ENCODE results near the gene PAFAH2.

PAFAH2 gene

DNA sequence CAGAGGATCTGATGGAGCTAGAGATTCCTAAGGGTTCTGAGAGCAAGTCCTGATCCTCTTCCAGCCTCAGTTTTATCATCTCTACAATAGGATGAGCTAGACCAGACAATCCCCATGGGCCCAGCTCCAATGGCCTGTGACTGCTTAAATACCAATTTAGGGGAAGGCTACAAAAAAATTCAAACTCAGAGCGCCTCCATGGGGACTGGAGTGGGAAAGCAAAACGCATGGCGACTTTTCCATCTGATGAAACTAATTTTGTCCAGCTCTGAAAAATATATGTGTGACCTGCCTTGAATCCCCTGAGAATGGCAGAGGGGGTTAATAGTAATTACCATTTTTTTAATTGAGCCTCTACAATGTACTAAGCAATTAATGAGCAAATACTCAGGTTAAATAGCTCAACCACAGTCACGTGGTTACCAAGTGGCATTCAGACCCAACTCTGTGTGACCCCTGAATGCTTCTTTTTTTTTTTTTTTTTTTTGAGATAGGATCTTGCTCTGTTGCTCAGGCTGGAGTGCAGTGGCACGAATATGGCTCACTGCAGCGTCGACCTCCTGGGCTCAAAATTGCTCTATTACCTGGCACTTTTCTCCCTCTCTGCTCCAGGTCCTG, 32.1 kb upstream of the PAFAH2 start:
- Histone ChIP-seq H3K4me1 (ENCODE audit: low read length) (no peaks in the 10 kb centered on the region), H3K4me3 (ENCODE audit: low read length) (no peak overlapping the region), H3K27ac (ENCODE audit: low read length) (no peak overlapping the region), H4K20me1 (ENCODE audit: insufficient read depth, low read length) (no peaks in the 10 kb centered on the region), H2AFZ (ENCODE audit: low read depth, low read length) (no peak overlapping the region), H3K27me3 (ENCODE audit: low read depth, low read length) (no peaks in the 10 kb centered on the region), H3K4me2 (ENCODE audit: low read length) (no peak overlapping the region), H3K79me2 (ENCODE audit: low read length) (no peaks in the 10 kb centered on the region), H3K36me3 (replicated peaks; ENCODE audit: low read depth, low read length) (no peaks in the 10 kb centered on the region), H3K9ac (ENCODE audit: low read length) (no peak overlapping the region), H3K9me3 (ENCODE audit: insufficient read depth, low read length) (no peaks in the 10 kb centered on the region)
- TF ChIP-seq EZH2phosphoT487 (IDR thresholded peaks at IDR 0.05; ENCODE audit: low read depth) = no peak
- TF ChIP-seq, protein P1, sequence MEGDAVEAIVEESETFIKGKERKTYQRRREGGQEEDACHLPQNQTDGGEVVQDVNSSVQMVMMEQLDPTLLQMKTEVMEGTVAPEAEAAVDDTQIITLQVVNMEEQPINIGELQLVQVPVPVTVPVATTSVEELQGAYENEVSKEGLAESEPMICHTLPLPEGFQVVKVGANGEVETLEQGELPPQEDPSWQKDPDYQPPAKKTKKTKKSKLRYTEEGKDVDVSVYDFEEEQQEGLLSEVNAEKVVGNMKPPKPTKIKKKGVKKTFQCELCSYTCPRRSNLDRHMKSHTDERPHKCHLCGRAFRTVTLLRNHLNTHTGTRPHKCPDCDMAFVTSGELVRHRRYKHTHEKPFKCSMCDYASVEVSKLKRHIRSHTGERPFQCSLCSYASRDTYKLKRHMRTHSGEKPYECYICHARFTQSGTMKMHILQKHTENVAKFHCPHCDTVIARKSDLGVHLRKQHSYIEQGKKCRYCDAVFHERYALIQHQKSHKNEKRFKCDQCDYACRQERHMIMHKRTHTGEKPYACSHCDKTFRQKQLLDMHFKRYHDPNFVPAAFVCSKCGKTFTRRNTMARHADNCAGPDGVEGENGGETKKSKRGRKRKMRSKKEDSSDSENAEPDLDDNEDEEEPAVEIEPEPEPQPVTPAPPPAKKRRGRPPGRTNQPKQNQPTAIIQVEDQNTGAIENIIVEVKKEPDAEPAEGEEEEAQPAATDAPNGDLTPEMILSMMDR (IDR thresholded peaks at IDR 0.05; ENCODE audit: low read depth, low read length) = peak; percentile 16; the same call in 1 of the 2 replicates

GRCh38 chr1:26029054-26029863, 31.4 kb upstream of the PAFAH2 start:
- no peak overlapping the region for H3K4me3 ChIP-seq (ENCODE audit: low read length)
- no peaks in the 10 kb centered on the region; the same call in 1 of the 2 replicates for H3K27me3 ChIP-seq (ENCODE audit: low read depth, low read length)
- H3K9ac ChIP-seq (ENCODE audit: low read length) = no peak overlapping the region
- H3K9me3 ChIP-seq (ENCODE audit: insufficient read depth, low read length) = no peaks in the 10 kb centered on the region
- no peaks in the 10 kb centered on the region for H4K20me1 ChIP-seq (ENCODE audit: insufficient read depth, low read length)
- H3K4me2 ChIP-seq (ENCODE audit: low read length) = no peak overlapping the region
- no peaks in the 10 kb centered on the region for H3K36me3 ChIP-seq (replicated peaks; ENCODE audit: low read depth, low read length)
- TF ChIP-seq, protein P1 (IDR thresholded peaks at IDR 0.05; ENCODE audit: low read depth, low read length) = no peak
- TF ChIP-seq EZH2phosphoT487 (IDR thresholded peaks at IDR 0.05; ENCODE audit: low read depth) = no peak
- H2AFZ ChIP-seq (ENCODE audit: low read depth, low read length) = no peak overlapping the region
- H3K4me1 ChIP-seq (ENCODE audit: low read length) = no peaks in the 10 kb centered on the region
- H3K79me2 ChIP-seq (ENCODE audit: low read length) = no peaks in the 10 kb centered on the region
- no peak overlapping the region for H3K27ac ChIP-seq (ENCODE audit: low read length)

GRCh38 chr1:26028490-26028980, 30.7 kb upstream of the PAFAH2 start:
- Histone ChIP-seq H3K9ac (ENCODE audit: low read length) (no peak overlapping the region), H3K9me3 (ENCODE audit: insufficient read depth, low read length) (no peaks in the 10 kb centered on the region), H3K4me3 (ENCODE audit: low read length) (no peak overlapping the region), H3K4me2 (ENCODE audit: low read length) (no peak overlapping the region), H3K4me1 (ENCODE audit: low read length) (no peaks in the 10 kb centered on the region), H2AFZ (ENCODE audit: low read depth, low read length) (no peak overlapping the region), H3K79me2 (ENCODE audit: low read length) (no peaks in the 10 kb centered on the region), H4K20me1 (ENCODE audit: insufficient read depth, low read length) (no peaks in the 10 kb centered on the region), H3K36me3 (replicated peaks; ENCODE audit: low read depth, low read length) (no peaks in the 10 kb centered on the region), H3K27ac (ENCODE audit: low read length) (no peak overlapping the region), H3K27me3 (ENCODE audit: low read depth, low read length) (no peaks in the 10 kb centered on the region; the same call in 1 of the 2 replicates)
- TF ChIP-seq EZH2phosphoT487 (IDR thresholded peaks at IDR 0.05; ENCODE audit: low read depth) = no peak
- TF ChIP-seq, protein P1 (IDR thresholded peaks at IDR 0.05; ENCODE audit: low read depth, low read length) = no peak
